Activated CD8-positive, alpha-beta T cell treated with anti-CD3 and anti-CD28 coated beads for 36 hours (primary cell): ENCODE results near the gene SH3D21. TPM values are rescaled to one million over a fixed set of nuclear protein-coding genes. Genes with fewer than 3 reads are reported as not detected.

Experiments used
- ATAC-seq: fragments of 200-7000 bp; cut with Tn5 transposase; one replicate; pipeline ENCODE4 v1.10.0; 2021; ENCODE audit warnings: mild to moderate bottlenecking, moderate library complexity
- CTCF ChIA-PET: fragments of 350-600 bp; sonication (Branson Sonifier 250); formaldehyde crosslinking; loops from one replicate; lab custom pipeline; 2021; ENCODE audit warnings: antibody characterized with exemption; lab: Charles Lee
- POLR2A ChIA-PET: fragments of 350-600 bp; sonication (Branson Sonifier 250); formaldehyde crosslinking; loops from one replicate; lab custom pipeline; 2021; ENCODE audit warnings: antibody characterized with exemption; lab: Charles Lee
- DNase-seq: peaks from one replicate; pipeline ENCODE4 v3.0.0-alpha.2; 2020
- H3K27ac Mint-ChIP-seq: one replicate; pipeline ENCODE4 v1.8.0; 2021; ENCODE audit warnings: mild to moderate bottlenecking, mixed read lengths
- H3K27me3 Mint-ChIP-seq: one replicate; pipeline ENCODE4 v1.8.0; 2021; ENCODE audit warnings: mixed read lengths
- H3K36me3 Mint-ChIP-seq: one replicate; pipeline ENCODE4 v1.8.0; 2021; ENCODE audit warnings: low read depth, mixed read lengths
- H3K4me1 Mint-ChIP-seq: one replicate; pipeline ENCODE4 v1.8.0; 2021; ENCODE audit warnings: low read depth, mixed read lengths
- H3K4me3 Mint-ChIP-seq: one replicate; pipeline ENCODE4 v1.8.0; 2021; ENCODE audit warnings: mild to moderate bottlenecking, moderate library complexity, mixed read lengths
- H3K9me3 Mint-ChIP-seq: one replicate; pipeline ENCODE4 v1.8.0; 2021; ENCODE audit warnings: mixed read lengths
- CTCF ChIP-seq: fragments of 200-600 bp; IDR thresholded peaks from one replicate; pipeline ENCODE4 v1.8.0; 2022; ENCODE audit warnings: antibody characterized with exemption, mild to moderate bottlenecking
- intact Hi-C: fragments of 100-400 bp; cut with micrococcal nuclease; formaldehyde crosslinking; loops from one replicate; pipeline ENCODE4 v1.10.0; 2022
- total RNA-seq, 2 experiments: library from RNA; stranded (reverse); gene quantifications; one replicate each; pipeline ENCODE4 v1.2.3, GENCODE V29; 2021

SH3D21 gene
- total RNA-seq, 2 experiments from 2014 or later, result 17.8 to 21.0 TPM

DNA sequence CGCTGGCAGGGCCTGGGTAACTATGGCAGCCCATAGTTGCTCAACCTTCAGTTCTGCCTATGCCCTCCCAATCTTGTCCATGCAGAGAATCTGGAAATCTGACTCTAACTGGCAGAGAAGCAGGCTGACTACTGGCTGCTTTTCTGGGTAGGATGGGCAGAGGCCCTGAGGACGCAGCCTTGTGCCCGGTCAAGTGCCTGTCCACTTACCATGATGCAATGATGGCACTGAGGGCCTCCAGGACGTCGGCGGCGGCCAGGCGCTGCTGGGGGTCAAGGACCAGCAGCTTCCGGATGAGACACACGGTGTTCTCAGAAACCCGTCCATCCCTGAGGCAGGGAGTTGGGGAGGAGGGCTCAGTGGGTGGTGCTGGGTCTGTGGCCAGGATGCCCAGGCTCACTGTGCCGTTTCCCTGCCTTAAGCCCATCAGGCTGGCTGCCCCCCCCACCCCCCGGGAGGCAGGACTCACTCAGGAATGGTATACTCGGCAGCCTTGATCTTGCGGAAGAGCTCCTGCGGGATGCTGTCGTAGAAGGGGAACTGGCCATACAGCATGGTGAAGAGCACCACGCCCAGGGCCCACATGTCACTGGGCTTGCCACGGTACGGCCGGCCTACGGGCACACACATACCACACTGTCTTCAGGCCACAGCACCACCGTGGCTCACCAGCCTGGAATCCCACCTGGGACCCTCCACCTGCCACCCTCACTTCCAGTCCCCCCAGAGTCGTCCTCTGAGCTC, 37.7 kb downstream of the SH3D21 start:
- Mint-ChIP-seq H3K36me3 (peaks cover 27% of the 10 kb centered on the region), H3K27me3 (no peaks in the 10 kb centered on the region), H3K4me3 (no peak overlapping the region), H3K9me3 (no peaks in the 10 kb centered on the region), H3K4me1 (peaks cover 2% of the 10 kb centered on the region), H3K27ac (no peak overlapping the region)
- intact Hi-C loops, result loop anchor here (5.0 kb wide), 1 partner anchor 78 kb away; no protein-coding TSS in a partner anchor
- no peak for TF ChIP-seq CTCF
- ATAC-seq (no peak), DNase-seq (no peak)
- CTCF ChIA-PET, result interaction anchor here (0.6 to 5.6 kb wide), 18 partner anchors 9 to 172 kb away, joined by 3 to 78 read pairs (median 6); partner anchors contain the start of genes EVA1B and LSM10
- POLR2A ChIA-PET, result interaction anchor here (0.8 kb wide), 3 partner anchors 8 to 43 kb away, joined by 3 read pairs; no protein-coding TSS in a partner anchor

DNA sequence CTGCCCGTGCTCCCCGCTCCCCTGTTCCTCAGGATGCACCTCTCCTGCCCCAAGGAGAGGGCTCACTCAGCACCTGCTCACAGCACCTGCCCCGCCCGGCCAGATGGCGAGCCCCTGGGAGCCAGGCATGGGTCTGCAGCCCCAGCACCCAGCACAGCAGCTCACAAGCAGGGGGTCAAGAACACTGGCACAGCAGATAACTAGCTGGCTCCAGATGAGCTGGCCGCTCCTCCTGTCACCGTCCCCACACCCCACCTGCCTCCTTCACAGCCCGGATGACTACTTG, 38.2 kb downstream of the SH3D21 start:
- ATAC-seq, result no peak
- Mint-ChIP-seq H3K27me3 (no peaks in the 10 kb centered on the region), H3K9me3 (no peaks in the 10 kb centered on the region), H3K27ac (no peak overlapping the region), H3K4me1 (peaks cover 4% of the 10 kb centered on the region), H3K36me3 (peaks cover 27% of the 10 kb centered on the region), H3K4me3 (no peak overlapping the region)
- TF ChIP-seq CTCF, result no peak
- DNase-seq, result no peak
- POLR2A ChIA-PET, result interaction anchor here (0.8 kb wide), 1 partner anchor 15 kb away, joined by 3 read pairs; no protein-coding TSS in a partner anchor
- CTCF ChIA-PET, result interaction anchor here (0.6 to 5.6 kb wide), 4 partner anchors 23 to 172 kb away, joined by 3 to 78 read pairs (median 36); no protein-coding TSS in a partner anchor
- intact Hi-C loops, result loop anchor here (5.0 kb wide), 1 partner anchor 78 kb away; no protein-coding TSS in a partner anchor

DNA sequence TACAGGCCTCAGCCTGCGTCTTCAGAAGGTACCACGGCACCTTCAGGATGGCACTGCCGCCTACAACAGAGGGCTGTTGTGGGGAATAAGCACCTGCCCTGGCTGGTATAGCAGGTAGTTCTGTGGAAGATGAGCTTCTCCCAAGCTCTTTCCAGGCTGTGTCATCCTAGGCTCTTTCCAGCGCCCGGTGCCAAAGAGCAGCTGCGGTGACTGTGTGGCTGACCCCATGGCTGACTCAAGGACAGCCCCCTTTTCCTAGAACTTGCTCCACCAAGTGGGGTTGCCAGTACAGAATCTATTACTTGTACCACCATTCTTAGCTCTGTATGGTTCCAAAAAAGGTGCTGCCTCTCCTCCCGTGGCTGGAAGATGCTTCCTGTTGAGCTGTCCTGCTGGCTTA, 39.2 kb downstream of the SH3D21 start:
- Mint-ChIP-seq H3K27me3 (no peaks in the 10 kb centered on the region), H3K36me3 (peaks cover 27% of the 10 kb centered on the region), H3K4me3 (no peak overlapping the region), H3K27ac (no peak overlapping the region), H3K4me1 (peaks cover 9% of the 10 kb centered on the region), H3K9me3 (no peaks in the 10 kb centered on the region)
- CTCF ChIA-PET, result interaction anchor here (0.7 to 5.6 kb wide), 3 partner anchors 22 to 82 kb away, joined by 3 to 78 read pairs (median 68); no protein-coding TSS in a partner anchor
- no peak for TF ChIP-seq CTCF
- intact Hi-C loops, result no loop called here
- POLR2A ChIA-PET, result no interaction called here
- no peak for DNase-seq
- ATAC-seq, result no peak

- peaks cover 24% of the 10 kb centered on the region for H3K36me3 Mint-ChIP-seq
- no peak overlapping the region for H3K4me3 Mint-ChIP-seq
- no peak for TF ChIP-seq CTCF
- DNase-seq (no peak), ATAC-seq (no peak)
- intact Hi-C loops, result no loop called here
- H3K4me1 Mint-ChIP-seq, result peaks cover 22% of the 10 kb centered on the region
- H3K27ac Mint-ChIP-seq, result no peak overlapping the region
- no peaks in the 10 kb centered on the region for H3K27me3 Mint-ChIP-seq
- ChIA-PET CTCF (interaction anchor here (1.9 kb wide), 1 partner anchor 23 kb away, joined by 4 read pairs; no protein-coding TSS in a partner anchor), POLR2A (no interaction called here)
- no peaks in the 10 kb centered on the region for H3K9me3 Mint-ChIP-seq
Observed at GRCh38 chr1:36346741-36347370, 40.7 kb downstream of the SH3D21 start.
